OCI-LY3 (cell line): ENCODE data around the gene MORN5.

ENCODE experiments used
- H2AFZ ChIP-seq: fragments of 200-600, 300-600 bp; shearing (Covaris generic); 2 replicates; pipeline ENCODE4 v1.6.0; 2014; ENCODE audit warnings: antibody characterized with exemption, low read depth, low read length
- H3K27ac ChIP-seq: fragments of 200-600, 300-600 bp; sonication (generic); 2 replicates; pipeline ENCODE4 v1.5.1; 2014; ENCODE audit warnings: mild to moderate bottlenecking, low read length, moderate library complexity, mixed read lengths
- H3K27me3 ChIP-seq: fragments of 200-600, 300-600 bp; sonication (generic); 2 replicates; pipeline ENCODE4 v1.6.1; 2014; ENCODE audit warnings: low read depth, low read length, mixed read lengths
- H3K36me3 ChIP-seq: fragments of 200-600, 300-600 bp; sonication (generic); replicated peaks from 2 replicates; pipeline ENCODE3; 2014; ENCODE audit warnings: low read depth, low read length, mixed read lengths
- H3K4me1 ChIP-seq: fragments of 300-600, 200-600 bp; sonication (generic); 2 replicates; pipeline ENCODE4 v1.6.1; 2014; ENCODE audit warnings: low read length, mixed read lengths
- H3K4me2 ChIP-seq: fragments of 200-600, 300-600 bp; sonication (generic); 2 replicates; pipeline ENCODE4 v1.6.1; 2014; ENCODE audit warnings: low read length, mixed read lengths
- H3K4me3 ChIP-seq: fragments of 300-600, 200-600 bp; sonication (generic); 2 replicates; pipeline ENCODE4 v1.5.1; 2014; ENCODE audit warnings: antibody characterized with exemption, mild to moderate bottlenecking, low read length, moderate library complexity
- H3K79me2 ChIP-seq: fragments of 300-600, 200-600 bp; shearing (Covaris generic); 2 replicates; pipeline ENCODE4 v1.6.1; 2014; ENCODE audit warnings: mild to moderate bottlenecking, low read length, mixed read lengths
- H3K9ac ChIP-seq: fragments of 300-600, 200-600 bp; shearing (Covaris generic); 2 replicates; pipeline ENCODE4 v1.6.0; 2014; ENCODE audit warnings: mild to moderate bottlenecking, low read length, moderate library complexity
- H3K9me3 ChIP-seq: fragments of 200-600, 300-600 bp; shearing (Covaris generic); 2 replicates; pipeline ENCODE4 v1.6.1; 2014; ENCODE audit warnings: low read length, mixed read lengths; ENCODE audit not compliant: insufficient read depth
- H4K20me1 ChIP-seq: fragments of 200-600, 300-600 bp; sonication (generic); 2 replicates; pipeline ENCODE4 v1.6.1; 2016; ENCODE audit warnings: low read length, mixed read lengths; ENCODE audit not compliant: insufficient read depth
- EZH2phosphoT487 ChIP-seq: fragments of 200-600 bp; shearing (Covaris generic); IDR thresholded peaks from 2 replicates; pipeline ENCODE4 v1.6.1; 2018; ENCODE audit warnings: antibody characterized with exemption, mixed run types, low read depth
- TF ChIP-seq, protein P1 (sequence below): fragments of 200-600, 300-600 bp; sonication (generic); IDR thresholded peaks from 2 replicates; pipeline ENCODE4 v1.5.1; 2014; ENCODE audit warnings: antibody characterized with exemption, low read length, low read depth

The MORN5 gene

DNA sequence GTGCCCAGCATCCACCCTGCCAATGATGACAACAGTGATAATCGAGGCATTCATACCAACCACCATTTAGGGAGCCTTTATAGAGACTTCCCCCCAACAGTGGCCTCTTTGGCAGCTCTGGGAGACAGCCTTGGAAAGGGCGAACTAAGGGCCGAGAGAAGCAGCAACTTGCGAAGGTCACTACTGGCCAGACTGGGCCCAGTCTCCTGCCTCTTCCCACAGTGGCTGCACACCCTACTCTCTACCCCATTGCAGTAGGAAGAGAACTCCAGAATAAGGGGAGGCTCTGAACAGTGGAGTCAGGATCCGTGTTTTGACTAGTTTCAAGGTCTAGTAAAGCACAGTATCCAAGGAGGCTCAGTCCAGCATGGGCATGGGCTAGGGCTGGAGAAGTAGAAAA is 63.7 kb downstream of the MORN5 start:
- Histone ChIP-seq H3K27me3 (no peaks in the 10 kb centered on the region), H2AFZ (no peak overlapping the region), H3K4me2 (no peak overlapping the region), H3K36me3 (no peaks in the 10 kb centered on the region), H3K4me1 (no peaks in the 10 kb centered on the region), H3K79me2 (no peaks in the 10 kb centered on the region), H3K27ac (no peak overlapping the region), H3K9ac (no peak overlapping the region), H3K9me3 (no peaks in the 10 kb centered on the region), H4K20me1 (no peaks in the 10 kb centered on the region), H3K4me3 (no peak overlapping the region)
- TF ChIP-seq EZH2phosphoT487, result no peak

DNA sequence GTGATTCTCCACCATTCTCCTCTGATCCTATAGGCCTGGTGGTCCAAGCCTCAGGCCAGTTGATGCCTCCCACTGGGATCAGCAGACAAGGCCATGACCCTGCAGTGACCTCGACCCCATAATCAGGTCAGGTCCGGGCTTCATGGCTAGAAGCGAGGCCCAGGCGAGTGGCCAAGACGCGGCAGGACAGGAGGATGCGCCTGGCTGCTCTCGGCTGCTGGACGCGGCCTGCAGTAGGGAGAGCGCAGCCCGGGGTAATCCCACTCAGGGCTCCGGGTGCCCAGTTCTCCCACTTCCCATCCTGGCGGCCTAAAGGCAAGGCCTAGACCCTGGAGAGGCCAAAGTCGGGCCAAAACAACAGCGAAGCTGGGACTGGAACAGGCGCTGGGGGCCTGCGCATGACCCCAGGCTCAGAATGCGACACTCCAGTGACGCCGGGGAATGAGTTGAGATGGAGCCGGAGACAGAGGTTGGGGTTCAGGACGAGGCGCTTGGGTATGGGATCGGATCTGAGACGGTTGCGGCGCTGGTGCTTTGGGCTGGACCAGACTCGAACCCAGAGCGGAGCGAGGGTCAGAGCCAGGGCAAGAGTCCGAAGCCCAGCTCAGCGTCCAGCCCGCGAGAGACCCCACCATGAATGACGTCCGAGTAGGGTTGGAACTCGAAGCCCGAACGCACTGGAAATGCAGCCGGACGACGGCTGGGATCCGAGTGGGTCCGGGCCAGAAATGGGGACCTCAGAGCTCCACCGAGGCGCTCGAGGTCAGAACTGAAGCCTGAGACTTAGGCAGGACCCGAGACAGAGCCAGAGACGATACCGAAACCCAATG is 65.8 kb downstream of the MORN5 start:
- H3K36me3 ChIP-seq, result no peaks in the 10 kb centered on the region
- TF ChIP-seq EZH2phosphoT487, result no peak
- TF ChIP-seq, protein P1, sequence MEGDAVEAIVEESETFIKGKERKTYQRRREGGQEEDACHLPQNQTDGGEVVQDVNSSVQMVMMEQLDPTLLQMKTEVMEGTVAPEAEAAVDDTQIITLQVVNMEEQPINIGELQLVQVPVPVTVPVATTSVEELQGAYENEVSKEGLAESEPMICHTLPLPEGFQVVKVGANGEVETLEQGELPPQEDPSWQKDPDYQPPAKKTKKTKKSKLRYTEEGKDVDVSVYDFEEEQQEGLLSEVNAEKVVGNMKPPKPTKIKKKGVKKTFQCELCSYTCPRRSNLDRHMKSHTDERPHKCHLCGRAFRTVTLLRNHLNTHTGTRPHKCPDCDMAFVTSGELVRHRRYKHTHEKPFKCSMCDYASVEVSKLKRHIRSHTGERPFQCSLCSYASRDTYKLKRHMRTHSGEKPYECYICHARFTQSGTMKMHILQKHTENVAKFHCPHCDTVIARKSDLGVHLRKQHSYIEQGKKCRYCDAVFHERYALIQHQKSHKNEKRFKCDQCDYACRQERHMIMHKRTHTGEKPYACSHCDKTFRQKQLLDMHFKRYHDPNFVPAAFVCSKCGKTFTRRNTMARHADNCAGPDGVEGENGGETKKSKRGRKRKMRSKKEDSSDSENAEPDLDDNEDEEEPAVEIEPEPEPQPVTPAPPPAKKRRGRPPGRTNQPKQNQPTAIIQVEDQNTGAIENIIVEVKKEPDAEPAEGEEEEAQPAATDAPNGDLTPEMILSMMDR, result no peak
- no peak overlapping the region for H3K9ac ChIP-seq
- H3K27ac ChIP-seq, result no peak overlapping the region
- no peaks in the 10 kb centered on the region for H3K9me3 ChIP-seq
- no peaks in the 10 kb centered on the region for H3K79me2 ChIP-seq
- H3K4me3 ChIP-seq, result no peak overlapping the region
- H3K27me3 ChIP-seq, result peaks cover 17% of the 10 kb centered on the region
- H3K4me2 ChIP-seq, result no peak overlapping the region
- no peaks in the 10 kb centered on the region for H3K4me1 ChIP-seq
- no peak overlapping the region for H2AFZ ChIP-seq
- no peaks in the 10 kb centered on the region for H4K20me1 ChIP-seq

GRCh38 chr9:122226142-122226757 is 66.5 kb downstream of the MORN5 start:
- peaks cover 24% of the 10 kb centered on the region for H3K27me3 ChIP-seq
- no peaks in the 10 kb centered on the region for H3K79me2 ChIP-seq
- H3K4me1 ChIP-seq, result no peaks in the 10 kb centered on the region
- no peak overlapping the region for H3K9ac ChIP-seq
- H3K27ac ChIP-seq, result no peak overlapping the region
- H3K4me2 ChIP-seq, result no peak overlapping the region
- H3K9me3 ChIP-seq, result no peaks in the 10 kb centered on the region
- no peak overlapping the region for H2AFZ ChIP-seq
- H3K4me3 ChIP-seq, result no peak overlapping the region
- no peak for TF ChIP-seq EZH2phosphoT487
- TF ChIP-seq, protein P1, result no peak
- no peaks in the 10 kb centered on the region for H4K20me1 ChIP-seq
- no peaks in the 10 kb centered on the region for H3K36me3 ChIP-seq

DNA sequence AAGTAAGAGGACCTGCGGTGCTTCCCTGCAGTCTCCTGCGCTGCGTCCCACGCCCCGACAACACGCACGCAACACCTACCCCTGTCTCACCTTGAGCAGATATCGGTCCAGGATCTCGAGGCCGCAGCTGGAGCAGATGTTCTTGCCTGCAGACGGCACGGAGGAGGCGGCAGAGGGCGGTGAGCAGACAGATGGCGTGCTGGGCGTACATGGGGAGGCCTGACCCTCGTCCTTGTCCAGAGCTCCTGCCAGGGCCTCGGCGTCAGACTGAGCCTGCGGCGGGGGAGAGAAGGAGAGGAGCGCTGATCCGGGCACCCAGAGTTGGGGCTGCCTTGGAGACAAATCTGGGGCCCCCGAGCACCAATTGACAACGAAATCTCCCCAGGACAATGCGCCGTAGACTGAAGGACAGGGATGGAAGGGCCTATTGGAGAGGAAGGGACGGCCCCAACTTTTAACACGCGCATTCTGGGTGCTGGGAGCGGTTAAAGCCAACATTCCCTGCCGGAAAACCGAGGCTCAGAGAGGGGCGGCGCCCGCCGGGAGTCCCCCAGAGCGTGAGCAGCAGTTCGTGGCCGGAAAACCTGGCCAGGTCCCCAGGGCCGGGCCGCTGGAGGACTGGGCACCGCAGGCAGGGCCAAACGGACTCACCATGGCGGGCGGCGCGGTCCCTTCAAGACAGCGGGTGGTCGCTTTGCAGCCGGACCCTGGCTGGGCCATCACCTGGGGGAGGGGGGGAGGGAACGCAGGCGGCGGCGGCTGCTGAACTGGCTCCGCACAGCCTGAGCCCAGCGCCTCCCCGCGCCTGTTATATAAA is 67.3 kb downstream of the MORN5 start:
- TF ChIP-seq, protein P1, result no peak
- no peak for TF ChIP-seq EZH2phosphoT487
- no peaks in the 10 kb centered on the region for H3K4me1 ChIP-seq

More for the DNA sequence above, 67.3 kb downstream of the MORN5 start:
- no peaks in the 10 kb centered on the region for H3K79me2 ChIP-seq
- peaks cover 27% of the 10 kb centered on the region for H3K27me3 ChIP-seq
- no peak overlapping the region for H3K27ac ChIP-seq
- no peaks in the 10 kb centered on the region for H3K9me3 ChIP-seq
- H3K36me3 ChIP-seq, result no peaks in the 10 kb centered on the region
- no peak overlapping the region for H3K9ac ChIP-seq
- no peaks in the 10 kb centered on the region for H4K20me1 ChIP-seq
- H2AFZ ChIP-seq, result no peak overlapping the region
- H3K4me2 ChIP-seq, result no peak overlapping the region
- H3K4me3 ChIP-seq, result no peak overlapping the region
